ENCODE data around the gene NADSYN1.

The NADSYN1 gene

GRCh38 chr11:71454470-71455113, 1.6 kb downstream of the NADSYN1 start:
- DNase-seq (ENCODE audit: low read depth in 2 of 2): no peak
- H3K4me3 ChIP-seq (replicated peaks in 1 of 2; ENCODE audit: low read depth in 2 of 2, low read length in 2 of 2): no peak overlapping the region
- TF ChIP-seq CTCF (IDR thresholded peaks at IDR 0.05; ENCODE audit: low read depth, low read length): no peak

GRCh38 chr11:71456294-71456693, 3.3 kb downstream of the NADSYN1 start:
- TF ChIP-seq CTCF (IDR thresholded peaks at IDR 0.05; ENCODE audit: low read depth, low read length): no peak
- no peak for DNase-seq (ENCODE audit: low read depth in 2 of 2)
- no peak overlapping the region for H3K4me3 ChIP-seq (replicated peaks in 1 of 2; ENCODE audit: low read depth in 2 of 2, low read length in 2 of 2)

DNA sequence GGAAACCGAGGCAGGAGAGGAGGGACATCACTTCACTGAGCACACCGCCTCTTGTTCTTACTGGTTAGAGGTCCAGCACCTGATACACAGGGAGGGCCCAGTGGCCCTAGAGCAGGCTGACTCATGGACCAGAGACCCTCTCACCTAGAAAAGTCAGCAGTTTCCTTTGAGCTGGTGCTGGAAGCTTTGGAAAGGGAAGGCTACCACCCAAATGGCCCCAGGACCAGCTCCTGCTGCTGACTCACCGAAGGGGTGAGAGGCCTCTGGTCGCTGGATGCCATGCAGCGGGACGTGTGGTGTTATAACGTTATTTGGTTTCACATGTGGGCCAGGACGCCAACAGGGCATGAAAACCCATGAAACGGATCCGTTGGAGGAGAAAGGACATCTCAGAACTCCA, 3.8 kb downstream of the NADSYN1 start:
- DNase-seq (ENCODE audit: low read depth in 2 of 2): no peak
- TF ChIP-seq CTCF (IDR thresholded peaks at IDR 0.05; ENCODE audit: low read depth, low read length): no peak
- no peak overlapping the region for H3K4me3 ChIP-seq (replicated peaks in 1 of 2; ENCODE audit: low read depth in 2 of 2, low read length in 2 of 2)

GRCh38 chr11:71458146-71459070, 5.4 kb downstream of the NADSYN1 start:
- H3K4me3 ChIP-seq (replicated peaks in 1 of 2; ENCODE audit: low read depth in 2 of 2, low read length in 2 of 2): no peak overlapping the region
- no peak for DNase-seq (ENCODE audit: low read depth in 2 of 2)
- TF ChIP-seq CTCF (IDR thresholded peaks at IDR 0.05; ENCODE audit: low read depth, low read length): no peak

- TF ChIP-seq CTCF (IDR thresholded peaks at IDR 0.05; ENCODE audit: low read depth, low read length): no peak
- DNase-seq (ENCODE audit: low read depth in 2 of 2): no peak
- H3K4me3 ChIP-seq (replicated peaks in 1 of 2; ENCODE audit: low read depth in 2 of 2, low read length in 2 of 2): no peak overlapping the region
Measured at GRCh38 chr11:71459076-71459766, 6.2 kb downstream of the NADSYN1 start.

GRCh38 chr11:71459767-71460320, 6.8 kb downstream of the NADSYN1 start:
- no peak for DNase-seq (ENCODE audit: low read depth in 2 of 2)
- H3K4me3 ChIP-seq (replicated peaks in 1 of 2; ENCODE audit: low read depth in 2 of 2, low read length in 2 of 2): no peak overlapping the region
- TF ChIP-seq CTCF (IDR thresholded peaks at IDR 0.05; ENCODE audit: low read depth, low read length): no peak

Data from cardiac fibroblast (primary cell).